Breast epithelium (tissue), 4 donors: ENCODE measurements around the gene MYBBP1A. TPM values are rescaled to one million over a fixed set of nuclear protein-coding genes. Genes with fewer than 3 reads are reported as not detected.

Source experiments
- DNase-seq, 2 donors: peaks; one replicate each; pipeline ENCODE4 v3.0.0-alpha.2; 2019; ENCODE audit warnings: low spot score in 2 of 2
- H3K27ac ChIP-seq, 2 donors: fragments of 200-600 bp; sonication (generic) in 1 of 2; one replicate each; pipeline ENCODE4 v1.5.1; 2016 to 2019; ENCODE audit warnings: mild to moderate bottlenecking in 1 of 2
- H3K27me3 ChIP-seq, 2 donors: fragments of 200-600 bp; sonication (generic) in 1 of 2; one replicate each; pipeline versions ENCODE4 v1.5.1 to v1.6.0; 2017 to 2019; ENCODE audit warnings: control low read depth in 1 of 2, mild to moderate bottlenecking in 1 of 2
- H3K36me3 ChIP-seq: fragments of 200-600 bp; one replicate; pipeline ENCODE4 v1.5.1; 2019
- H3K4me1 ChIP-seq, 2 donors: fragments of 200-600 bp; sonication (generic); one replicate each; pipeline ENCODE4 v1.5.1; 2016 to 2019; ENCODE audit warnings: control low read depth in 1 of 2
- H3K4me3 ChIP-seq, 3 donors: fragments of 200-600 bp; sonication (generic); 1 replicate in 2 of 3; 2 replicates in 1 of 3; pipeline ENCODE4 v1.5.1; 2016 to 2019; ENCODE audit warnings: mild to moderate bottlenecking in 3 of 3, moderate library complexity in 2 of 3
- H3K9me3 ChIP-seq, 2 donors: fragments of 200-600 bp; sonication (generic) in 1 of 2; one replicate each; pipeline ENCODE4 v1.5.1; 2016 to 2019; ENCODE audit warnings: control low read depth in 1 of 2
- POLR2A ChIP-seq: fragments of 450-650 bp; IDR thresholded peaks from one replicate; pipeline ENCODE4 v1.6.1; 2016; ENCODE audit warnings: antibody characterized with exemption, mild to moderate bottlenecking, moderate library complexity
- POLR2AphosphoS5 ChIP-seq, 3 donors: sonication (generic); formaldehyde crosslinking; IDR thresholded peaks; one replicate each; pipeline ENCODE4 v1.6.1; 2017; ENCODE audit warnings: antibody characterized with exemption in 3 of 3
- intact Hi-C: fragments of 100-400 bp; cut with DNase I; formaldehyde crosslinking; loops from one replicate; pipeline ENCODE4 v1.15.1; 2023; ENCODE audit warnings: low total_unique reads
- total RNA-seq, 3 donors: library from RNA; depleted of rRNA; stranded (reverse); fragments of >200 nt; gene quantifications; one replicate each; pipeline ENCODE4 v1.1.0, GENCODE V29; 2016
- TF ChIP-seq, protein P1 (sequence below), 3 donors: fragments of 450-650 bp; IDR thresholded peaks; one replicate each; pipeline ENCODE4 v1.5.1; 2016 to 2017; ENCODE audit warnings: antibody characterized with exemption in 3 of 3, mild to moderate bottlenecking in 3 of 3, moderate library complexity in 3 of 3

MYBBP1A gene
- total RNA-seq, 3 donors from 2014 or later, result 26.9 to 61.6 (median 50.1) TPM

GRCh38 chr17:4601326-4601725 is 46.1 kb upstream of the MYBBP1A start:
- intact Hi-C loops, result no loop called here
- Histone ChIP-seq H3K36me3 (no peaks in the 10 kb centered on the region), H3K27me3 (no peaks in the 10 kb centered on the region), H3K27ac (no peak overlapping the region), H3K4me3 (no peak overlapping the region), H3K4me1 (peaks cover 0 to 8% of the 10 kb centered on the region in 2 donors), H3K9me3 (no peaks in the 10 kb centered on the region)
- no peak for TF ChIP-seq POLR2AphosphoS5 (IDR thresholded peaks at IDR 0.05)
- TF ChIP-seq, protein P1, sequence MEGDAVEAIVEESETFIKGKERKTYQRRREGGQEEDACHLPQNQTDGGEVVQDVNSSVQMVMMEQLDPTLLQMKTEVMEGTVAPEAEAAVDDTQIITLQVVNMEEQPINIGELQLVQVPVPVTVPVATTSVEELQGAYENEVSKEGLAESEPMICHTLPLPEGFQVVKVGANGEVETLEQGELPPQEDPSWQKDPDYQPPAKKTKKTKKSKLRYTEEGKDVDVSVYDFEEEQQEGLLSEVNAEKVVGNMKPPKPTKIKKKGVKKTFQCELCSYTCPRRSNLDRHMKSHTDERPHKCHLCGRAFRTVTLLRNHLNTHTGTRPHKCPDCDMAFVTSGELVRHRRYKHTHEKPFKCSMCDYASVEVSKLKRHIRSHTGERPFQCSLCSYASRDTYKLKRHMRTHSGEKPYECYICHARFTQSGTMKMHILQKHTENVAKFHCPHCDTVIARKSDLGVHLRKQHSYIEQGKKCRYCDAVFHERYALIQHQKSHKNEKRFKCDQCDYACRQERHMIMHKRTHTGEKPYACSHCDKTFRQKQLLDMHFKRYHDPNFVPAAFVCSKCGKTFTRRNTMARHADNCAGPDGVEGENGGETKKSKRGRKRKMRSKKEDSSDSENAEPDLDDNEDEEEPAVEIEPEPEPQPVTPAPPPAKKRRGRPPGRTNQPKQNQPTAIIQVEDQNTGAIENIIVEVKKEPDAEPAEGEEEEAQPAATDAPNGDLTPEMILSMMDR (IDR thresholded peaks at IDR 0.05), result no peak
- no peak for TF ChIP-seq POLR2A
- DNase-seq, result no peak

DNA sequence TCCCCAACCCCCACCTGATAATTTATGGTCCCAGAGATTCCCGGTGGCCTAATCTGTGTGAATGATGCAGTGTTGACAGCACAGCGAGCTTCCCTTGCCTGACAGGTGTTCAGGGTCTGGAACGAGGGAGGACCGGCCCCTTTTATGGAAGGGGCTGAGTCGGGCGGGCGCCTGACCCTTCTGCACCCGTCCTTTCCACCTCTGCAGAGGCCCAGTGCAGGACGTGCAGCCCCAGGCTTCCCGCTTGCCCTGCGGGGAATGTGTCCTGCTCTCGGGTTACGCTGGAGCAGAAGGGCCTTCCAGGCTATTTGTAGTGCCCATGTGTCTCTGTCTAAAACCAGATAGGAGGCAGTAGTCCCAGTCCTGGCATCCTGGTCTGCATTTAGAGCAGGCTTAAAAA is 45.4 kb upstream of the MYBBP1A start:
- H3K27ac ChIP-seq, result peak overlapping the region; percentile 58 to 87
- H3K4me1 ChIP-seq, result peaks cover 0 to 8% of the 10 kb centered on the region in 2 donors

GRCh38 chr17:4599505-4600281 is 44.5 kb upstream of the MYBBP1A start:
- intact Hi-C loops, result no loop called here
- TF ChIP-seq POLR2AphosphoS5 (IDR thresholded peaks at IDR 0.05) (no peak), POLR2A (no peak)
- TF ChIP-seq, protein P1 (IDR thresholded peaks at IDR 0.05), result no peak

More for the DNA sequence above, 45.4 kb upstream of the MYBBP1A start:
- Histone ChIP-seq H3K9me3 (no peaks in the 10 kb centered on the region), H3K36me3 (no peaks in the 10 kb centered on the region), H3K4me3 (no peak overlapping the region), H3K27me3 (no peaks in the 10 kb centered on the region)
- no peak for TF ChIP-seq POLR2AphosphoS5 (IDR thresholded peaks at IDR 0.05)
- TF ChIP-seq, protein P1 (IDR thresholded peaks at IDR 0.05), result no peak
- TF ChIP-seq POLR2A, result no peak
- intact Hi-C loops, result no loop called here
- no peak for DNase-seq

DNA sequence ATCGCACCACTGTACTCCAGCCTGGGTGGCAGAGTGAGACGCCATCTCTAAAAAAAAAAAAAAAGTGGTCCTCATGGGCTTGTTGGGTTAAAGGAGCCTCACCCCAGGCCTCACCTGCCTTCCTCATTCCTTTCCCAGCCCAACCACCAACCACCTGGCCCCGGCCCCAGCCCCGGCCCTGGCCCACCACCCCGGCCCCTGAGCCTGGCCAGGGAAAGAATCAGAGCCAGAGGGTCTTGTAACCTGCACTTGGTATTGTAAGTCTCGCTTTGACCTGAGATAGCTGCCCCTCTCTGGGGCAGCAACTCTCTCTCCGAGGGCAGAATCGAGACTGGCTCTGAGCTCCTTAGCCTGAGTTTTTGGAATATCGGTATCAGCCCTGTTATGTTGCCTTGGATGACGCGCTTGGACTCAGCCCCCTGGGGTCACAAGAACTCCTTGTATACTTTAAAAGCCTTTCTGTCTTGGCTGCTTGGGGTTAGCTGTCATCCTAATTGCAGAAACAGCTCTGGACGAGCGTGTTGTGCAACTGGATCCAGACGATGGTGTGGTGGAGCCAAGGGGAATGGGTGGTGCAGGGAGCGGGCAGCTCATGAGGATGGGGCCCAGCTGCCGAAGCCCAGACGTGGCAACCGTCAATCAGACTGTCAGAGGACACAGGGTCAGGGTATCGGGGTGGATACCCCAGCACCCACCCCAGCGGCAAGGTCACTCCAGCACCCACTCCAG is 43.8 kb upstream of the MYBBP1A start:
- DNase-seq, result peak in 1 of 2 donors; percentile 31
- H3K36me3 ChIP-seq, result no peaks in the 10 kb centered on the region
- H3K4me1 ChIP-seq, result peaks cover 0 to 8% of the 10 kb centered on the region in 2 donors
- H3K9me3 ChIP-seq, result no peaks in the 10 kb centered on the region
- peak overlapping the region in 1 of 3 donors; percentile 46 for H3K4me3 ChIP-seq
- no peaks in the 10 kb centered on the region for H3K27me3 ChIP-seq
- peak overlapping the region; percentile 65 to 87 for H3K27ac ChIP-seq
- TF ChIP-seq, protein P1 (IDR thresholded peaks at IDR 0.05), result no peak
- TF ChIP-seq POLR2AphosphoS5 (IDR thresholded peaks at IDR 0.05) (peak; percentile 35 to 60 (median 46)), POLR2A (no peak)
- intact Hi-C loops, result no loop called here

More at GRCh38 chr17:4599505-4600281, 44.5 kb upstream of the MYBBP1A start:
- Histone ChIP-seq H3K9me3 (no peaks in the 10 kb centered on the region), H3K4me1 (peaks cover 0 to 8% of the 10 kb centered on the region in 2 donors), H3K27ac (peak overlapping the region; percentile 58 to 87), H3K4me3 (peak overlapping the region in 1 of 3 donors; percentile 46), H3K36me3 (no peaks in the 10 kb centered on the region), H3K27me3 (no peaks in the 10 kb centered on the region)
- DNase-seq, result peak in 1 of 2 donors; percentile 28

GRCh38 chr17:4597975-4598374 is 42.8 kb upstream of the MYBBP1A start:
- intact Hi-C loops, result no loop called here
- Histone ChIP-seq H3K27ac (peak overlapping the region; percentile 21 to 87), H3K9me3 (no peaks in the 10 kb centered on the region), H3K27me3 (no peaks in the 10 kb centered on the region), H3K4me3 (no peak overlapping the region), H3K4me1 (peaks cover 0 to 8% of the 10 kb centered on the region in 2 donors), H3K36me3 (no peaks in the 10 kb centered on the region)
- no peak for TF ChIP-seq POLR2A
- DNase-seq, result no peak
